H1 (cell line): ENCODE measurements around the gene PRRX1. TPM values are rescaled to one million over a fixed set of nuclear protein-coding genes. Genes with fewer than 3 reads are reported as not detected.

ENCODE experiments used
- EZH2 ChIP-seq: fragments of 200-600 bp; sonication (generic); IDR thresholded peaks from 2 replicates; pipeline ENCODE4 v1.7.1; 2012; ENCODE audit warnings: low read depth, mild to moderate bottlenecking, moderate library complexity, low read length, inconsistent platforms; ENCODE audit not compliant: severe bottlenecking
- SAP30 ChIP-seq: fragments of 300-600 bp; sonication (generic); IDR thresholded peaks from 2 replicates; pipeline ENCODE4 v1.7.1; 2012; ENCODE audit warnings: low read length, moderate library complexity, mild to moderate bottlenecking, inconsistent platforms; ENCODE audit not compliant: insufficient read depth, insufficient replicate concordance
- polyA plus RNA-seq, 7 experiments: library from polyadenylated mRNA; depleted of rRNA in 3 of 7; stranded (reverse) in 5 of 7; unstranded in 2 of 7; fragments of >200 nt in 5 of 7; fragments of 200-250 nt in 2 of 7; gene quantifications; 1 replicate in 5 of 7; 2 replicates in 1 of 7; 4 replicates in 1 of 7; pipeline versions ENCODE4 v1.2.1 to v1.2.3, GENCODE V29; 2011 to 2013; ENCODE audit warnings: missing spikeins in 2 of 7, mixed read lengths in 2 of 7
- total RNA-seq: library from RNA; stranded (reverse); fragmentation: NEBNext Ultra II Directional; extraction: Animal tissue kit (Norgen Biotek cat#: 25700); gene quantifications from 2 replicates; pipeline ENCODE4 v1.2.1, GENCODE V29; 2021

Gene PRRX1
- total and polyA plus RNA-seq, 2 of the 8 experiments (the other 6 are each of a cell fraction or from before 2014, with no cell fraction given) = not detected

DNA sequence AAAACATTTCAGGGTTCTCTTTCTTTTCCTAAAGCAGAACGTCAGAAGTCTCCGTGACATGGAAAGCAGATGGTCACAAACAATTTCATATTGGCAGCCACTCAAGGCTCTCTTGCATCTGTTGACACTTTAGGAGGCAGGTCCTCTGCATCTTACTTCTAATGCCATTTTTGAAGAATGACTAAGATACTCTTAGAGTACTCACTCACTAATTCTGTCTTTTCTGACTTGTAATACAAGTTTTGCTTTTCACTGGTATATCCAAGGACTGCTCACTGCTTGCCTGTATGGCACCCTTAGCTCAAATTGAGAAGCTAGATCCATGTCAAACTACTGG, 68.3 kb downstream of the PRRX1 start (continued):
- TF ChIP-seq EZH2 (no peak), SAP30 (no peak)
